GM18907 (cell line): Measurements from ENCODE around the gene ATP6V0A4.
"Not testable (repeated sequence)": the region's sequence is repeated elsewhere in the genome, so short reads cannot be mapped to it uniquely, and the experiment has no call there.

Source experiments
- ATAC-seq: cut with Tn5 transposase; IDR thresholded peaks from one replicate; pipeline ENCODE4 v1.9.1; 2021; ENCODE audit warnings: mild to moderate bottlenecking, moderate library complexity; ENCODE audit not compliant: unreplicated experiment

Gene ATP6V0A4

DNA sequence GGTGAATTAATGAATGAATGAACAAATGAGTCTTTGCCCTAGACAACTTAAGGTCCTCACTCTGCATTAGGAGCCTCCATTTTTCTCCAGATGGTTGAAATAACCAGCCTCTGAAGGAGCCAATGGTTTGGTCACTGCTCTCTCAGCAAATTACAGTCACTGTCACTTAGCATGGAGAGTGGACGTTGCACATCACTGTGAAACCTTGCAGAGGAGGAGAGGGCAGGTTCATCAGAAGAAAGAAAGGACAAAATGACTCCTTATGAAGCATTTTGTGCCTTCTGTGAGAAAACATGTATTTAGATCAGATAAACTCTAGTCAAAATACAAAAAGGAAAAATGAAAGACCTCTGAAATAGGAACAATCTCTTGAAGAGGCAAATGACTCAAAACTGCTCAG is 6.6 kb upstream of the ATP6V0A4 start:
- no peak for ATAC-seq

DNA sequence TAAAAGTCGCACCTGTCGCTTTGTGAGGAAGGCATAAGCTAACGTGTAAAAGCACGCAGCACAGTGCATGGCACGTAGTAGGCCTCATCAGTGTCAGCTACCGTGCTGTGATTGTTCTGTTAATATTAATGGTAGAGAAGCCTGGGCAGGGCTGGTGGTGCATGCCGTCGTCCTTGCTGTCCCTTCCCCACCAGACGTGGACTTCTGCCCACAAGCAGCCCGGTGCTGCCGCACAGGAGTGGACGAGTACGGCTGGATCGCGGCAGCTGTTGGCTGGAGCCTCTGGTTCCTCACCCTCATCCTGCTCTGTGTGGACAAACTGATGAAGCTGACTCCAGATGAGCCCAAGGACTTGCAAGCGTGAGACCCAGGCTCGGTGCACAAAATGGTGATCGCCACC is 4.7 kb upstream of the ATP6V0A4 start:
- ATAC-seq, result no peak

DNA sequence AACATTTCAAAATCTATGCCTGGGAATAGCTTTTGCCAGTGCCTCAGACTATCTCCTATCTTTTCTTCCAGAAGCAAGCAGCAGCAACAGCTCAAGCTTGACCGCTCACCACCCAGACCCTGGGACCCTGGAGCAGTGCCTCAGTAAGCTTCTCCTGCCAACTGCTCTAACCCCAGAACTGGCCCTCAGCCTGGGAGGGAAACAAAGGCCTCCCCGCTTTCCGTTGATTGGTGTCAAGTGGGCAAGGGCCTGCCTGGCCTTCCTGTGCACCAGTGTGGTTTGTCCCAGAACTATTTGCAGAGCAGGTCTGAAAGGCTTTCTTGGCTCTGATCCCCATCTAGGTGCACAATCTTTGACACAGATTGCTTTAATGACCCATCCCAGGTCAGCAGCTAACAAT is 3.3 kb upstream of the ATP6V0A4 start:
- no peak for ATAC-seq

DNA sequence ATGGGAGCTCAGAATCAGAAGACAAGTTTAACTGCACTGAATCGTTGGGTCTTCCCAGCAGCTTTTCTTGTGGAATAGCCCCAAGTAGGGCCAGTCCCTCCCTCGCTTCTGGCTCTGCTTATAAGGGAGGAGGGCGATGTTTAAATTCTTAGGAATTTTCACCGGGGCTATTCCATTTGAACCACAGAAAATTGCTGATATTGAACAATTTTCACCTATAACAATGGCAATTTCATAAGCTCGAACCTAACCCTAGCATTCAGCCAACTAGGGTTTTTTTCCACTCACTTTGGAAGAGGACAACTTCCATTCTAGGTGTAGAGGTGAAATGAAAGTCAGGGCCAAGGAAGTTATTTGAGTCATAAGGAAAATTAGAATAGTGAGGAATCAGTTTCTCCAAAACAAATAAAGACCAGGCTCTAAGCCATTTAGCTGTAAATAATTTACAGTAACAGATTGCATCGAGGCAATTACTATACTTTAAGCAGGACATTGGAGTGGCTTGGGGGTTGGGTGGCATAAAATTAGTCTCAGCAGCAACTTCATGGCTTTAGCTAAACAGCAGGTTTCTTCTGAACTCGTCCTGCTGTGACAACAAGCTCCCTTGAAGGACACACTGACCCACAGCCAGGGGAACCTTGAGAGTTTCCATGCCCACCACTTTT is 1.5 kb upstream of the ATP6V0A4 start:
- ATAC-seq, result no peak

DNA sequence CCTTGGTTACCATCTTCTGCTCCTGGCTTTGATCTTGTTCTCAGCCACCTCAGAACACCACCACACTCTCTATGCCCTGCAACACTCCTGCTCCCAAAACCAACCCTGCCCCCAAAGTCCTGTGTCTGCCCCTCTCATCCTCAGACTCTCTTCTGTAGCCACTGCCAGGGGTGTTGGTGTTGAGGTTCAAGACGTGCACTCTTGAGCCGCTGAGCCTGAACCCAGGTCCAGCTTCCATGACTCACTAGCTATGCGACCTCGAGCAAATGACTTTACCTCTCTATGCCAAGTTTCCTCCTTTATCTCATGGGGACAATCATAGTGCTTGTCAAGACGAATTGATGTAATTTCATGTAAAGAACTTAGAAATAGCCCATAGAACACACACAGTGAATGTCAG is 840 bp upstream of the ATP6V0A4 start:
- ATAC-seq, result no peak

DNA sequence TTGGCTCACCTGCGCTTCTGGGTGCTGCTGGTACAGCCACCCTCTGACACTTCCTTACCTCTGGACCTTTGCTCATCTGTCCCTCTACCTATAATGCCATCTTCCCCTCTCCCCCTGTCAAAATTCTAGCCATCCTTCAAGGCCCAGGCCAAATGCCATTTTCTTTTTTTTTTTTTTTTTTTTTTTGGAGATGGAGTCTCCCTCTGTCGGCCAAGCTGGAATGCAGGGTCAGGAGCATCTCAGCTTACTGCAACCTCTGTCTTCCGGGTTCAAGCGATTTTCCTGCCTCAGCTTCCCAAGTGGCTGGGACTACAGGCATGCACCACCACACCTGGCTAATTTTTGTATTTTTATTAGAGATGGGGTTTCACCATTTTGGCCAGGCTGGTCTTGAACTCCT is 950 bp downstream of the ATP6V0A4 start:
- ATAC-seq, result not testable (repeated sequence)

DNA sequence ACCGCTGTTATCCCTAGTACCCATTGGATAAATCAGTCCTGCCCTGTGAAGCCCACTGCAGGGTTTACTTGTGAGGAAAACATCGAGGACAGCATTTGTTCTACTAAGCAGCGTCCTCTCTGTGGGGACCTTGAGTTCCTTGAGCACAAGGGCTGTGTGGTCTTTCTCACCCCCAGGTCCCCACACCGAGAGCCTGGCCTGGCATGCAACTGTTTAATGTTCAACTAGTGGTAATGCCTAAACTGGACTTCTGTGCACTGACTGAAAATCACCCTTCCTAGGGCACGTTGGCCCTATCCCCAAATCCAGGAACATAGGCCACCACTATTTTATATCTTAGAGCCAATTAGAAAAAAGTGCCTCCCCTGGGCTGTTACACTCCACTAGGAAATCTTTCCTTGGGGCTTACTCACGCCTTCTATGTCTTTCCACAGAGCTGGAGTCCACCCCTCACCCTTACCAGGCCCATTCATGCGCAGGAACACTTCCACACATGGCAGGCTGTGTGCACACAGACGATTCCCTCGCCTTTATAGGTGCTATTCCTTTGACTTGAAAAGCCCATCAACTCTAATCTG is 1.9 kb downstream of the ATP6V0A4 start:
- no peak for ATAC-seq

DNA sequence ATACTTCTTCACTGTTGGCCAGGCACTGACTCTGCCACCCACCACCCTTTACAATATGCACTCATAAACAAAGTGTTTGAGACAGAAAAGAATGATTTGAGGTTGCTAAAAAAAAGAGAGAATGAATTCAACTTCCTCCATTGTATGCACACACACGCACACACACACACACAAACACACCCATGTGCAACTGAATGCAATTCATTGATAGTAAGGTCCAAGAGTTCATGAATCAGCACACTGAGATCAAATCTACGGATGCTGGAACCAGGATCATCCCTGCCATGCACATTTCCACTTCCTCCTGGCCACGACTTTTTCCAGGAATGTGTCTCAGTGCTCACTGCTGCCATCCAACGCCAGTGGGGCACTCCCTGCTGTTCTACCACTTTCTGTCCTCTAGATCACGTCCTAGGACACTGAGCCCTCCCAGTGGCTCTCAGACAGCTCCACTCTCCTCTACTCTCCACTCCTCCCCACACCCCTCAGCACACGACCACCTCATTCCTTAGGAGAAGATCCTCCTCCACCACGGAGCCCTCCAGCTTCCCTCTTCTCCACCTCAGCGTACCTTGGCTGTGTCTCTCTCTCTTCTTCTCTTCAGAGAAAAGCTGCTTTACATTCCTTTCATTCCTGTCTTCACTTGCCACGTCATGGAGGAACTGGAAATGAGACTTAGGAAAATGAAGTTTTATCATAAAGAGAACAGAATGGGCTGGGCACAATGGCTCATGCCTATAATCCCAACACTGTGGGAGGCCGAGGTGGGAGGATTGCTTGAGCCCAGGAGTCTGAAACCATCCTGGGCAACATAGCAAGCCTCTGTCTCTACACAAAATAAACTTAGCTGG is 12.2 kb downstream of the ATP6V0A4 start:
- ATAC-seq, result no peak

DNA sequence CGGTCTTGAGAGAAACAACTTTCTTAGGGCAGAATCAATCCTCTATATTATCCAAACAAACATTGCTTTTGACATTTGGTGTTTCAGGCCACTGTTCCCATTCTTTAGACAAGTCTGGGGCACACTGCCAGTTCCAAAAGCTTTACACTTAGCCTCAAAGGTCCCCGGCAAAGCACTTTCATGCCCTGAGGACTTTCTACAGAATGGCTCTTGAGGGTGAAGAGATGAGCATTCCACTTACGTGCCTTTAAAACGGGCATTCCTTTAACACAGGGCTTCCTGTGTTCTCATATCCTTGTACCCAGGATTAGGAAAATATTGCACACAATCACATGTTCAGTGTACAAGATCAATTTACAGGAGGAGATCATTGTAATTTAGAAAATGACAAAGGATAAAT is 13.3 kb downstream of the ATP6V0A4 start:
- ATAC-seq, result no peak

DNA sequence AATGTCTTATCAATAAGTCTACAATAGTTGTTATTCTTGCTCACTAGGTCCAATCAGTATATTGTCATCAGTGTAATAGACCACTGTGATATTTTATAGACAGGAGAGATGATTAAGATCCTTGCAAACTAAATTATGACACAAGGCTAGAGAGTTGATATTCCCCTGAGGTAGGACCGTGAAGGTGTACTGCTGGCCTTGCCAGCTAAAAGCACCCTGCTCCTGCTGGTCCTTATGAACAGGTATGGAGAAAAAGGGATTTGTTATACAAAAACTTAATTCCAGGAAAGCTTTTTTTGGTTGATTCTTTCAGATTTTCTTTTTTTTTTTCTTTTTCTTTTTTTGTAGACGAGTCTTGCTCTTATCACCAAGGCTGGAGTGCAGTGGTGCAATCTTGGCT is 17.0 kb downstream of the ATP6V0A4 start:
- no peak for ATAC-seq

DNA sequence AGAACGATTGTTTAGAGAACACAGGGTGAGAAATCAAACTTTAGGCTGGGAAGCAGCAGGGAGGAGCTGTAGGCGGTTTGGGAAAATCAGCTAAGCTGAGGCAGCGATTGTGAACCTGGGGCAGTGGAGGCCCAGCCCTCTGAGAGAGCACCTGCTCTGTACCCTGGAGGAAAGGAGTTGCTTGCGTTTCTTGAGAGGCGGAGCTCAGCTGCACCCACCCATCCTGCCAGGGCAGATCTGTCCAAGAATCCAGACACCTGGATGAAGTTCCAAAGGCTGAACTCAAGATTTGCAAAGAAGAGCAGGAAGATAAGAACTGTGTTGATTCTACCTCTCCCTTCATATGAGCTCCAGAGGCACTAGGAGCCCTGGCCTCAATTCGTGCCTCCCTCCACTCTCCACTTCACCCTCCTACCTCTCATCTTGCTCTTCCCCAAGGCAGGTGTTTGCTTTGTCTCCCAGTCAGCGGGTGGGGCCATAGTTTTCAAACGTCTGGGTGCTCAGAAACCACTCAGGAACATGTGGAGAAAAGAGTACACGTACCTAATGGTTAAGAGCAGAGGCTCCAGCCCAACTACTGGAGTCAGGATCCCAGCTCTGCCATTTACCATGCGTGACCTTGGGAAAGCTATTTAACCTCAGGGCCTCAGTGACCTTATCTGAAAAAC is 21.7 kb downstream of the ATP6V0A4 start:
- no peak for ATAC-seq

DNA sequence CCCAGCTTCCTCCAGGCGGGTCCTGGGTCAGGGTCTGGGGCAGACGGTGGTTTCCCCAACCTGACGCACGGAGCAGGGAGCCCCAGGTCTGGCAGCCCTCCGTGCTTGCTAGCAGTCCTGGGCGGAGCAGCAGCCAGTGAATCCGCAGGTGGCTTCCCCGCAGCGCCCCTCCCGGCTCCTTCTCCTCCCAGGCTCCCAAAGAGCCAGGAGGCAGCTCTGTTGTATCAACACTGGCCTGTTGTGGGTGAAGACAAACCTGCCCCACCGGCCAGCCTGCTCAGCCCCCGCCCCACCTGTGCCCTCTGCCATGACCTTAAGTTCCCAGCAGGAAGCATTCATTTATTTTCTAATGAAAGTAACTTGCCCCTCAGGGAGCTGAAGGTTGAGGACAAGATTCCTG is 24.2 kb downstream of the ATP6V0A4 start:
- ATAC-seq, result no peak

DNA sequence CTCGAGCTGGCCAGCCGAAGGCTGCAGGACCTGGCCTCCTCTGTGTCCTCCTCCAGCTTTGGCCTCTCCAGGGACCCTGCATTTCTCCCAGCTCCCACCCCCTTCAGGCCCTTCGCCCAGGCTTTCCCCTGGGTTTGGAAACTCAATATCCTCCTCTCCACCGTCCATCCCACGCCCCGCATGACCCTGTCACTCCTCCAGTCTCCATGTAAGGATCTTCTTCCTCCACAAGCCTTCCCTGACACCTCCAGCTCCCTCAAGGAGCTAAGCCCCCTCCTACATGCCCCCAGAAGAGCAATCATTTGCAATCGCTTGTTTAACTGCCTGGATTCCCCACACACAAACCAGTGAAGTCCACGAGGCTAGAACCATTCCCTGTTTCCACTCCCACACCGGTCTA is 24.8 kb downstream of the ATP6V0A4 start:
- ATAC-seq, result no peak

DNA sequence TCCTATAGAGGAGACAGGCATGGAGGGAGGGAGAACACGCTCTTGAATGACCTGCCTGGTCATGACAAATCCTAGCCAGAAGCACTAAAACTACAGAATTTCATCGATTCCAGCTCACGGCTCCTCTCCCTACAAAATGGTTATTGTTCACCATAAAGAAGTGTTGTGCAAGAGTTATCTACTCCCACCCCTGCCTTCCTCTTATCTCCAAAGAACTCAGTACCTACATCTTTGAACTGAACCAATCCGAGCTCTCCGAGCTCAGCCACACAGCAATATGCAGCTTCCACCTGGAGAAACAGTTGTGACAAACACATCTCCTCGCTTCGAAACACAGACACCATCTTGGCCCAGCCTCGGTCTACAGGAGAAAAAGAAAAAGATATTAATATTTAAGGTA is 27.1 kb downstream of the ATP6V0A4 start:
- ATAC-seq, result no peak

DNA sequence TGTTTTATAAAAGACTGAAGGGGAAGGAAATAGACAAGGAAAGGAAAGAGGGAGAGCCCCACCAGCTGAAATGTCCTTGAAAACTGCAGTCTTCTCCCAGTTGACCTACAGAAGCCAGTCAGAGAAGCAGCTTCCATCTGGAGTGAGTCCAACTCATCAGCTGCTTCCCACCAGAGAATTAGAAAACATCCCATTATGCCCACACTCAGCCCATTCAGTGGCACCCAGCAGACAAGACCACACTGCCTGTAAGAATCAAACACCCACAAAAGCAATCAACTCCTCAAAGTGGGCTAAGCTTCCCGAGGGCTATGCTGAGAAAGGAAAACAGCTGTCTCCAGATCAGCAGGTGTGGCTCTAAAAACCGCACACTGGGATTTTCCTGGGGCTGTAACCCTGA is 29.8 kb downstream of the ATP6V0A4 start:
- no peak for ATAC-seq

DNA sequence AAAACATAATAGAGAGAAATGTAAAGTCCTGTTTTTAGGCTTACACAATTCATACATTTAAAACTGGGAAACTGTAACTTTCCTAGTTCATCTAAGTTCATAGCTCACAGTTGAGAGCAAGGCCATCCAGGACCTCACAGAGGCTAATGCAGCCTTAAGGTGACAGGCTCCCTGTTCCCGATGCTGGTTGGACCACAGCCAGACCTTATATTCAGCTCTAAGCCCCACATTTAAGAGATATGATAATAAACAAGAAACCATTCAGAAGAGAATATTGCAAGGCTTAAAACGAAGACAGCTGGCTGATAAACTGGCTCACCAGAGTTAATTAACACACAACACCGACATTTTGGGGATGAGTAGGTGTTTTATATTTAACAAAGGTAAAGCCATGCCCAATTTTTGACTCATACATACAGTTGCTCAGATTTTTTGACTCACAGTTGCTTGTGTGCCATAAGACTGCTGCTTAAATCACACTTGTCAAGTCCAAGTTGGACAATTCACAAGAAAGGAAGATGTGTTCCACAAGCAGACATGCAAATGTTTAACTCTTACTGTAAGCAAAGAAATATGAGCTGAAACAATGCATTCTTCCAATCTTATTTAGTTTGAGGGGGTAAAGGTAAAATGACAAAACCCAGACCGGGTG is 41.3 kb downstream of the ATP6V0A4 start:
- no peak for ATAC-seq

DNA sequence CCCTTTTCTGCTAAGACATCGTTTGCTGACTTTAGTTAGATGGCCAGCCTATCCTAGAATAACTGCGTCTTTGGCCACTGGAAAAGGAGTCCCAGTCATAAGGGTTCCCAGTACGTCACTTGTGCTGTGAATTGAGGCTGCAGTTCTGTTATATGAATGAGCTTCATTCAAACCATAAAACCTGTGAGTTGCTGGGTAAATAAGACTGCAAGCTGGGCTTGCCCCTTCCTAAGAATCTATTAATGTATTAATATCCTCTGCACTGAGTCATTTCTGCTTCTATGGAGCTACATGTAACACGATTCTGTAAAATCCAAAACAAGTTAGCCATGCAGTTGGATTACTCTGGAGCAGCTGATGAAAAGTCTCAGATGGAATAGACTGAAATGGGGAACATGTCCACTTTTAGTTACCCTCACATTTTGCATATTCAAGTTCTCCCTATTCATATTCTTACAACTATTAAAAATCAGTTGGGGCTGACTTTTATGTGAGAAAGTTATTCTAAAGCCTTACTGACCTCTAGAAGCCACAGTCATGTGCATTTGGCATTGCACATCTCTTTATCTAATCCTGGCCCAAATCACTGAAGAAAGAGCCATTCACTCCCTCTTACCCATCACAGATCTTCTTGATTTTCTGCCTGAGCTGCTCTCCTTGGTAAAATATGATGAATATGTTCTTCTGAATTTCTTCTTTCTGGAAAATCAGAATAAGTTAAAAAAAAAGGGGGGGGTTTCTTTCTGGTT is 42.0 kb downstream of the ATP6V0A4 start:
- ATAC-seq, result no peak

DNA sequence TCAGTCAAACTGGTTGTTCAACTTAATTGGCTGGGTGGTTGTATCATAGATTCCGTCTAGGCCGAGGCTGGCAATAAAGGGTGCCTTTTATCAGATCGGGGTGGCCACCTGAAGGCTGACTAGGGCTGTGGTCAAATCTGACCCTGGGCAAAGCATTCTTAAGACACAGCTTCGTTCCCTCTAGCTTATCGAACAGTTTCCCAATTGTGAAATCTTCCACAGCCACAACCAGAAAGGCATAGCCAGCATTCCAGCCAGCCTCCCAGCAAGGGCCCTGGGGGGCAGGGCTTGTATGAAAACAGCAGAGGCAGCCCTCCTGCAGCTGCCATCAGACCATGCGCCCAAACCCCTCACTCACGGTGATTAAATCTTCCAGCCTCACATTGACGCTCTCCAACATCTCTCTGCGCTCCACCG is 42.7 kb downstream of the ATP6V0A4 start:
- ATAC-seq, result no peak

DNA sequence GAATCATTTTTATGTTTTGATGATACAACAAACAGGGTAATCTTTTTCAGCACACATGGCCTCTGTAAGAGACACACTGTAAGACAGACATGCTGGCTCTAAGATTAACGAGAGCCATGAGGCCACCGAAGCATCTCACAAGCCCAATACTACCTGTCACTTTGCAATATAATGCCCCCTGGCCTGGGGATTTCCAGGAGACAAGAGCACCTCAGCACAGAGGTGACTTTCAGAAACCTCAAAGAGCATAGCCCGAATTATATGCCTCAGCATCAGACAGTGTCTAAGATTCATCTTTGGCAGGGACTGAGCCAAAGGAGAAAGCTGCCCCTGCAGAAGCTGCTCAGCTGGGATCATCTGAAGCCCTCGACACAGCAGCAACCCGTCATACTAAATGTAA is 44.4 kb downstream of the ATP6V0A4 start:
- ATAC-seq, result no peak

DNA sequence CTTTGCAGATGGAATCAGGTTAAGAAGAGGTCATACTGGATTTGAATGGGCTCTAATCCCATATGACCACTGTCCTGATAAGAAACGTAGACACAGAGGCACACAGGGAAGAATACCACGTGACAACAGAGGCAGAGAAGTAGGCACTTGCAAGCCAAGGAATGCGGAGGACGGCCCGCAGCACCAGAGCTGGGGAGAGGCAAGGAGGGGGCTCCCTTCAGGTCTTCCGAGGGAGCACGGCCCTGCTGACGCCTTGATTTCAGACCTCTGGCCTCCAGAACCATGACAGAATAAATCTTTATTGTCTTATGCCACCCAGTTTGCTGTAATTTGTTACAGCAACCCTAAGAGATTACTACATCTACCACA is 44.9 kb downstream of the ATP6V0A4 start:
- ATAC-seq, result no peak
